H1 (cell line): Measurements from ENCODE around the gene MT1H. TPM values are rescaled to one million over a fixed set of nuclear protein-coding genes. Genes with fewer than 3 reads are reported as not detected.
"Not testable (repeated sequence)": the region's sequence is repeated elsewhere in the genome, so short reads cannot be mapped to it uniquely, and the experiment has no call there.

Source experiments
- CTCF ChIA-PET: fragments of 300-600 bp; sonication (Branson Sonifier 250); formaldehyde crosslinking; loops from one replicate; lab custom pipeline; 2021; ENCODE audit not compliant: partially characterized antibody; lab: Charles Lee
- POLR2A ChIA-PET: fragments of 300-600 bp; sonication (Branson Sonifier 250); formaldehyde crosslinking; loops from one replicate; lab custom pipeline; 2021; ENCODE audit warnings: inconsistent platforms; ENCODE audit not compliant: partially characterized antibody; lab: Charles Lee
- DNase-seq, 2 experiments: peaks; one replicate each; pipeline versions ENCODE4 v3.0.0 to v3.0.0-alpha.2; 2010 to 2022; ENCODE audit warnings: low spot score in 2 of 2, low read depth in 1 of 2, mixed read lengths in 1 of 2
- FAIRE-seq: peaks from 2 replicates; lab custom pipeline; 2011; peaks lifted over from hg19 to GRCh38; lab: Jason Lieb, UNC
- H2AFZ ChIP-seq: 2 replicates; pipeline ENCODE4 v1.8.1; 2012; ENCODE audit warnings: low read length, inconsistent platforms
- H2AK5ac ChIP-seq: 2 replicates; pipeline ENCODE4 v1.6.1; 2013; ENCODE audit warnings: low read depth, low read length
- H2BK120ac ChIP-seq: replicated peaks from 2 replicates; pipeline ENCODE3; 2013; ENCODE audit warnings: low read depth, low read length, inconsistent platforms
- H2BK12ac ChIP-seq: 2 replicates; pipeline ENCODE4 v1.6.1; 2013; ENCODE audit warnings: low read depth, low read length
- H2BK15ac ChIP-seq: 2 replicates; pipeline ENCODE4 v1.6.1; 2013; ENCODE audit warnings: low read length
- H2BK20ac ChIP-seq: 2 replicates; pipeline ENCODE4 v1.6.1; 2013; ENCODE audit warnings: low read length
- H2BK5ac ChIP-seq: 2 replicates; pipeline ENCODE4 v1.6.1; 2013; ENCODE audit warnings: low read depth, low read length
- H3K14ac ChIP-seq: 2 replicates; pipeline ENCODE4 v1.6.1; 2013; ENCODE audit warnings: inconsistent platforms; ENCODE audit not compliant: insufficient read length
- H3K18ac ChIP-seq: 2 replicates; pipeline ENCODE4 v1.6.1; 2013; ENCODE audit warnings: low read length; ENCODE audit errors: extremely low read depth
- H3K23ac ChIP-seq: 2 replicates; pipeline ENCODE4 v1.6.1; 2013; ENCODE audit warnings: inconsistent platforms; ENCODE audit not compliant: insufficient read length
- H3K23me2 ChIP-seq: 2 replicates; pipeline ENCODE4 v1.6.1; 2013; ENCODE audit warnings: low read depth, low read length
- H3K27ac ChIP-seq: 2 replicates; pipeline ENCODE4 v1.6.1; 2011; ENCODE audit warnings: low read depth, low read length, inconsistent platforms
- H3K27me3 ChIP-seq, 4 experiments: replicated peaks in 1 of 4; 1 replicate in 1 of 4; 2 replicates in 3 of 4; pipeline versions ENCODE4 v1.6.1 to v1.8.1; 2011 to 2013; ENCODE audit warnings: low read length in 3 of 4, mild to moderate bottlenecking in 3 of 4, inconsistent platforms in 2 of 4, mixed read lengths in 2 of 4, moderate library complexity in 1 of 4; ENCODE audit not compliant: control insufficient read depth in 3 of 4, insufficient read depth in 3 of 4; ENCODE audit errors: extremely low read depth in 1 of 4
- H3K36me3 ChIP-seq, 4 experiments: 2 replicates each; pipeline versions ENCODE4 v1.6.1 to v1.8.1; 2011 to 2013; ENCODE audit warnings: mild to moderate bottlenecking in 4 of 4, low read length in 3 of 4, moderate library complexity in 2 of 4, control low read depth in 1 of 4, inconsistent platforms in 1 of 4; ENCODE audit not compliant: insufficient read depth in 4 of 4, control insufficient read depth in 2 of 4
- H3K4ac ChIP-seq: replicated peaks from 2 replicates; pipeline ENCODE3; 2013; ENCODE audit warnings: low read length, low read depth, mixed read lengths, inconsistent platforms; ENCODE audit not compliant: insufficient read length
- H3K4me1 ChIP-seq, 4 experiments: replicated peaks in 1 of 4; 1 replicate in 1 of 4; 2 replicates in 3 of 4; pipeline versions ENCODE4 v1.6.1 to v1.8.1; 2011 to 2013; ENCODE audit warnings: low read length in 3 of 4, inconsistent platforms in 2 of 4, mixed read lengths in 1 of 4; ENCODE audit not compliant: insufficient read depth in 4 of 4, control insufficient read depth in 3 of 4
- H3K4me2 ChIP-seq, 2 experiments: 2 replicates each; pipeline versions ENCODE4 v1.6.1 to v1.8.1; 2011 to 2013; ENCODE audit warnings: low read depth in 2 of 2, low read length in 2 of 2, control low read depth in 1 of 2, inconsistent platforms in 1 of 2, mild to moderate bottlenecking in 1 of 2; ENCODE audit not compliant: insufficient read depth in 1 of 2
- H3K4me3 ChIP-seq, 4 experiments: fragments of 200-600, 300-600 bp in 1 of 4; sonication (generic), shearing (Covaris generic), sonication (Bioruptor Twin) in 1 of 4; 2 replicates each; pipeline versions ENCODE4 v1.5.1 to v1.8.1; 2011 to 2016; ENCODE audit warnings: low read length in 4 of 4, low read depth in 3 of 4, control low read depth in 2 of 4, inconsistent platforms in 2 of 4, mild to moderate bottlenecking in 2 of 4, mixed read lengths in 1 of 4, moderate library complexity in 1 of 4; ENCODE audit not compliant: insufficient read depth in 2 of 4; ENCODE audit errors: extremely low read depth in 1 of 4
- H3K56ac ChIP-seq: replicated peaks from 2 replicates; pipeline ENCODE3; 2013; ENCODE audit warnings: low read depth, mild to moderate bottlenecking, mixed read lengths, low read length, inconsistent platforms; ENCODE audit not compliant: insufficient read length
- H3K79me1 ChIP-seq: 2 replicates; pipeline ENCODE4 v1.6.1; 2013; ENCODE audit warnings: low read depth, low read length, control low read depth
- H3K79me2 ChIP-seq, 2 experiments: 2 replicates each; pipeline versions ENCODE4 v1.6.1 to v1.8.1; 2012 to 2013; ENCODE audit warnings: low read length in 2 of 2, mild to moderate bottlenecking in 2 of 2, inconsistent platforms in 1 of 2; ENCODE audit not compliant: insufficient read depth in 2 of 2, control insufficient read depth in 1 of 2
- H3K9ac ChIP-seq, 4 experiments: replicated peaks in 1 of 4; 1 replicate in 1 of 4; 2 replicates in 3 of 4; pipeline versions ENCODE4 v1.6.1 to v1.8.1; 2011 to 2013; ENCODE audit warnings: low read depth in 3 of 4, low read length in 3 of 4, control low read depth in 2 of 4, mild to moderate bottlenecking in 2 of 4, moderate library complexity in 2 of 4, inconsistent platforms in 1 of 4; ENCODE audit errors: extremely low read depth in 1 of 4
- H3K9me3 ChIP-seq, 2 experiments: 2 replicates each; pipeline versions ENCODE4 v1.6.1 to v1.8.1; 2012 to 2013; ENCODE audit warnings: mild to moderate bottlenecking in 2 of 2, moderate library complexity in 2 of 2, control low read depth in 1 of 2, inconsistent platforms in 1 of 2, low read depth in 1 of 2, low read length in 1 of 2, mixed read lengths in 1 of 2; ENCODE audit not compliant: insufficient read depth in 2 of 2
- H4K20me1 ChIP-seq, 2 experiments: replicated peaks in 1 of 2; 2 replicates each; pipeline versions ENCODE3 to v1.8.1; 2011 to 2013; ENCODE audit warnings: inconsistent platforms in 2 of 2, low read length in 2 of 2, mild to moderate bottlenecking in 1 of 2; ENCODE audit not compliant: insufficient read depth in 2 of 2, control insufficient read depth in 1 of 2
- H4K5ac ChIP-seq: 2 replicates; pipeline ENCODE4 v1.6.1; 2013; ENCODE audit warnings: low read length, low read depth, mixed read lengths, inconsistent platforms; ENCODE audit not compliant: insufficient read length
- H4K8ac ChIP-seq: 2 replicates; pipeline ENCODE4 v1.8.0; 2013; ENCODE audit warnings: mild to moderate bottlenecking, moderate library complexity, low read length, inconsistent platforms; ENCODE audit not compliant: insufficient read depth; ENCODE audit errors: extremely low read depth
- H4K91ac ChIP-seq: replicated peaks from 2 replicates; pipeline ENCODE3; 2013; ENCODE audit warnings: low read length, mixed read lengths, inconsistent platforms; ENCODE audit not compliant: insufficient read length
- WGBS, 2 experiments: shearing (Covaris generic) in 1 of 2; methylation state at CpG; one replicate each; pipeline versions ENCODE4 v1.1.6 to v1.1.7; 2013 to 2015; ENCODE audit warnings: low lambda C conversion rate in 2 of 2, mixed read lengths in 2 of 2, inconsistent platforms in 1 of 2, low coverage in 1 of 2, missing lambda C conversion rate in 1 of 2; ENCODE audit not compliant: insufficient replicate concordance in 2 of 2, insufficient coverage in 1 of 2, insufficient read length in 1 of 2; ENCODE audit errors: extremely low coverage in 1 of 2, missing lambda C conversion rate in 1 of 2; 5-methylcytosine and 5-hydroxymethylcytosine counted together
- polyA plus RNA-seq, 7 experiments: library from polyadenylated mRNA; depleted of rRNA in 3 of 7; stranded (reverse) in 5 of 7; unstranded in 2 of 7; fragments of >200 nt in 5 of 7; fragments of 200-250 nt in 2 of 7; gene quantifications; 1 replicate in 5 of 7; 2 replicates in 1 of 7; 4 replicates in 1 of 7; pipeline versions ENCODE4 v1.2.1 to v1.2.3, GENCODE V29; 2011 to 2013; ENCODE audit warnings: missing spikeins in 2 of 7, mixed read lengths in 2 of 7
- total RNA-seq: library from RNA; stranded (reverse); fragmentation: NEBNext Ultra II Directional; extraction: Animal tissue kit (Norgen Biotek cat#: 25700); gene quantifications from 2 replicates; pipeline ENCODE4 v1.2.1, GENCODE V29; 2021

Gene MT1H
- total and polyA plus RNA-seq, 2 of the 8 experiments (the other 6 are each of a cell fraction or from before 2014, with no cell fraction given): 11.9 to 95.7 TPM

DNA sequence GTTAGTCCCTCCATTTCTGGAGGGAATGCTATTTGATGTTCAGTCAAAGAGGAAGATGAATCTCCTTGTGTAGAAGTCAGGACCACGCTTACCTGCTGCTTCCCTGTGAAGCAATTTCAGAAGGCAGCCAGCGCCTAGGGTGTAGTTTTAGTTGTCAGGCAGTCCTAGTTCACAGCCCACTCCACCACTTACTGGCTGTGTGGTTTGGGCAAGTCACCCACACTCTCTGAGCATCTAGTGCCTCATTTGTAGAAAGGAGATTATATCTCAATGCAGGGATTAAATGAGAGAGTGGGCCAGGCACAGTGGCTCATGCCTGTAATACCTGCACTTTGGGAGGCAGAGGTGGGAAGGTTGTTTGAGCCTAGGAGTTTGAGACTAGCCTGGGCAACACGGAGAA is 2.6 kb downstream of the MT1H start:
- H2BK120ac ChIP-seq, H2BK15ac ChIP-seq, H3K4me3 ChIP-seq, H2BK20ac ChIP-seq, H3K79me1 ChIP-seq, H3K4ac ChIP-seq, H3K14ac ChIP-seq, H3K36me3 ChIP-seq, H3K27ac ChIP-seq, FAIRE-seq, H3K79me2 ChIP-seq, H2AFZ ChIP-seq, H4K5ac ChIP-seq, H2BK12ac ChIP-seq, H4K20me1 ChIP-seq, H3K18ac ChIP-seq, H3K56ac ChIP-seq, H2BK5ac ChIP-seq, H3K23ac ChIP-seq, H4K91ac ChIP-seq, H3K9me3 ChIP-seq, H2AK5ac ChIP-seq, DNase-seq, H4K8ac ChIP-seq, H3K9ac ChIP-seq, H3K4me2 ChIP-seq: not testable (repeated sequence)
- Histone ChIP-seq H3K23me2 (peaks cover 10% of the 10 kb centered on the region; the same call in 1 of the 2 replicates), H3K27me3 (peaks cover 48 to 82% (median 67%) of the 10 kb centered on the region in 4 experiments), H3K4me1 (peaks cover 3 to 25% (median 17%) of the 10 kb centered on the region in 4 experiments)
- ChIA-PET POLR2A (interaction anchor here (0.7 to 13.9 kb wide), 3 partner anchors 9 to 28 kb away, joined by 3 to 205 read pairs (median 74); partner anchors contain the start of genes MT1B, MT1F and MT1X), CTCF (interaction anchor here (0.6 to 2.9 kb wide), 10 partner anchors 11 to 671 kb away, joined by 3 to 62 read pairs (median 4); no protein-coding TSS in a partner anchor)
- WGBS, 2 experiments: 74% methylated on average over 3 of the region's 3 CpGs; no CpG with 5 or more reads in 1 of the 2 experiments
